T-helper 17 cell (primary cell): Measurements from ENCODE around the gene MDFI. TPM values are rescaled to one million over a fixed set of nuclear protein-coding genes. Genes with fewer than 3 reads are reported as not detected.
"Not testable (repeated sequence)": the region's sequence is repeated elsewhere in the genome, so short reads cannot be mapped to it uniquely, and the experiment has no call there.

Experiments used
- ATAC-seq: fragments of 150-1000 bp; cut with Tn5 transposase; 2 replicates; pipeline ENCODE4 v1.10.0; 2021; ENCODE audit warnings: mild to moderate bottlenecking, moderate library complexity
- DNase-seq, 3 donors: peaks; one replicate each; pipeline versions ENCODE4 v3.0.0 to v3.0.0-alpha.2; 2020 to 2021
- H3K9me3 ChIP-seq: one replicate; pipeline ENCODE4 v1.7.0; 2013; ENCODE audit warnings: low read length, mild to moderate bottlenecking; ENCODE audit not compliant: control insufficient read depth, poor library complexity, severe bottlenecking
- H3K27ac Mint-ChIP-seq: one replicate; pipeline ENCODE4 v1.8.0; 2022; ENCODE audit warnings: mild to moderate bottlenecking, moderate library complexity, mixed read lengths
- H3K27me3 Mint-ChIP-seq: one replicate; pipeline ENCODE4 v1.8.0; 2022; ENCODE audit warnings: mixed read lengths
- H3K36me3 Mint-ChIP-seq: one replicate; pipeline ENCODE4 v1.8.0; 2022; ENCODE audit warnings: low read depth, mixed read lengths
- H3K4me1 Mint-ChIP-seq: one replicate; pipeline ENCODE4 v1.8.0; 2022; ENCODE audit warnings: mild to moderate bottlenecking, mixed read lengths
- H3K4me3 Mint-ChIP-seq: one replicate; pipeline ENCODE4 v1.8.0; 2022; ENCODE audit warnings: mild to moderate bottlenecking, moderate library complexity, mixed read lengths
- total RNA-seq, 4 donors: library from RNA in 2 of 4; stranded (reverse) in 2 of 4; gene quantifications; one replicate each; pipeline ENCODE4 v1.2.3 and lab custom pipeline; 2022 to 2026

The MDFI gene
- total RNA-seq, 2 donors from 2014 or later: not detected

DNA sequence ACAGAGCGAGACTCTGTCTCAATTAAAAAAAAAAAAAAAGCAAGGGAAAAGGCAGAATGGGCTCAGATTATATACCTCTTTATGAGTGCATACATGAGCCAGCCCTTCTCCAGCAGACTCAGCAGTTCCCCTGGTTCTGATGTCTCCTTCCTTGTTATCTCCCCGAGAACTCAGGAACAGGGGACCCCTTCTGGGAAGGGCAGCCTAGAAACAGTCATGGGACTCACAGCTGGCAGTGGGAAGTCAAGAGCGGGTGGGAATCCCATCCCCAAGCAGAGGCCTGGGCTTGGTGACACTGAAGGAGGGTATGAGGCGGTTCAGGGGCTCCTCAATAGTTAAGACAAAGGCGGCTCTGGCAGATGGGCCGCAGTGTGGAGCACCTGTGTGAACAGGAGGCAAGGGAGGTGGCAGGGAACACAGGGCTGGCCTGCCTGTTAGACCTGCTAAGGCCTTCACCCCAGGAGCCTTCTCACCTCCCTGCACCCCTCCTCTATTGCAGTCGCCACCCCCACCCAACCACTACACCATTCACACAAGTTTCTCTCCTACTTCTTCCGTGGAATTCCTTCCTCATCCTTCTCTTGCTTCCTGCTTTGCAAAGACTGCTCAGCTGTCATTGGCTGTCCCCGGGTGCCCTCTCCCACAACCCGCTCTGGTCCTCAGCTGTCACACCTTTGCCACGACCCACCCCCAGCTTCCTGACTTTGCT lies 29.7 kb upstream of the MDFI start:
- no peak overlapping the region for H3K27ac Mint-ChIP-seq
- DNase-seq (no peak), ATAC-seq (no peak)
- H3K4me1 Mint-ChIP-seq: peaks cover 9% of the 10 kb centered on the region
- H3K4me3 Mint-ChIP-seq: no peak overlapping the region
- H3K9me3 ChIP-seq: no peaks in the 10 kb centered on the region
- peaks cover 5% of the 10 kb centered on the region for H3K36me3 Mint-ChIP-seq
- H3K27me3 Mint-ChIP-seq: peaks cover 24% of the 10 kb centered on the region

- peaks cover 5% of the 10 kb centered on the region for H3K36me3 Mint-ChIP-seq
- peaks cover 30% of the 10 kb centered on the region for H3K27me3 Mint-ChIP-seq
- no peaks in the 10 kb centered on the region for H3K9me3 ChIP-seq
- H3K4me3 Mint-ChIP-seq: no peak overlapping the region
- H3K27ac Mint-ChIP-seq: no peak overlapping the region
- H3K4me1 Mint-ChIP-seq: peaks cover 3% of the 10 kb centered on the region
- DNase-seq (no peak), ATAC-seq (no peak)
Observed at GRCh38 chr6:41614715-41615114, 23.6 kb upstream of the MDFI start.

DNA sequence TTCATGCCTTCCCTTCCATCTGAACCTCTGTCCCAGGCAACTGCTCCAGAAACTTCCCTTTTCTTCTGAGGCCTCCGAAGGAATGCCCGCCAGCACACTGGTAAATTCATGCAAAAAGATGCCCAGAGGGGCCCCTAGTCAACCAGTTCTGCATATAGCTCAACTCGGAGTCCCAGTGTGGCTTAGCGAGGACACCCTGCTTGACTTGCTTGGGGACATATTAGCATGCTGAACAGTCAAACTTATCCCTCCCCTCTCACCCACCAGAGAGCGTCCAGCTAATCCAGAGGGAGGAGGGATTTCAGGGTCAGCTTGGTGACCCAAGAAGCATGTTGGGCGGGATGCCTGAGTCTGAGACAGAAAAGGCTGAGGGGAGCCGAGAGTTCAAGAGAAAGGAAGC lies 23.0 kb upstream of the MDFI start:
- Mint-ChIP-seq H3K4me3 (no peak overlapping the region), H3K36me3 (peaks cover 5% of the 10 kb centered on the region), H3K27ac (no peak overlapping the region), H3K4me1 (peaks cover 3% of the 10 kb centered on the region), H3K27me3 (peaks cover 30% of the 10 kb centered on the region)
- no peak for DNase-seq
- no peak for ATAC-seq
- H3K9me3 ChIP-seq: no peaks in the 10 kb centered on the region

DNA sequence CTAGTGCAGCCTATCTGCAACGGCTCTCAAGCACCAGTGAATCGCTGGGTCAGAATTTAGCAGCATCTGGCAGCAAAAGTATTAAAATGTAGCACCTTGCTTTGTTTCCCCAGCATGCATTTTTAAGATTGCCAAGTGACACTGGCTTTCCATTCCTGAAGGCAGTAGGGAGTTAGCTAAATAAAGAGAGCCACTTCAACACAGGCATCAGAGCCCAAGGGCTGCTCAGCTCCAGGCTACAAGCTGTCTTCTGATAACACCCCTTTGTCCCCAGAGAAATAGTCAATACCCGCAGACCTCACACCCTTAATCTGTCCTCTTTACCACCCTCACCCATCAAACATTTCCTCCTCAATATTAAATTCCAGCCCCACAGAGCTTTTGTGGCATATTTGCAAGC lies 19.7 kb upstream of the MDFI start:
- Mint-ChIP-seq H3K36me3 (no peaks in the 10 kb centered on the region), H3K4me1 (peaks cover 3% of the 10 kb centered on the region), H3K4me3 (no peak overlapping the region), H3K27ac (no peak overlapping the region), H3K27me3 (peaks cover 44% of the 10 kb centered on the region)
- DNase-seq: no peak
- H3K9me3 ChIP-seq: no peaks in the 10 kb centered on the region
- ATAC-seq: no peak

GRCh38 chr6:41619193-41619592 lies 19.1 kb upstream of the MDFI start:
- H3K36me3 Mint-ChIP-seq, H3K4me3 Mint-ChIP-seq, H3K4me1 Mint-ChIP-seq, H3K9me3 ChIP-seq, ATAC-seq, H3K27ac Mint-ChIP-seq, DNase-seq: not testable (repeated sequence)
- peaks cover 42% of the 10 kb centered on the region for H3K27me3 Mint-ChIP-seq

DNA sequence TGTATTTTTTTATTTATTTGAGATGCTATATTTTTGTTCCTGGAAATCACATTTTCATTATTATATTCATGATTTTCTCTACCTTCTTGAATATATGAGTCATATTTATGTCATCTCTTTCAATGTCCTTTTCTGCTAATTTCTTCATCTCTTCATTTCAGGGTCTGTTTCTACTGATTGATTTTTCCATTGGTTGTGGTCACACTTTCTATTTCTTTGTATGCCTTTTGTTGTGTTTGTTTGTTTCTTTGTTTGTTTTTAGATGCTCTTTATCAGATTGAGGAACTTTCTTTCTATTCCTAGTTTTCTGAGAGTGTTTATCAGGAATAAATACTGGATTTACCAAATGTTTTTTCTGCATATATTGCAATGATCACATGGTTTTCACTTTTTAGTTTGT lies 16.9 kb upstream of the MDFI start:
- ATAC-seq (no peak), DNase-seq (no peak)
- Mint-ChIP-seq H3K27me3 (peaks cover 28% of the 10 kb centered on the region), H3K36me3 (no peaks in the 10 kb centered on the region), H3K4me3 (no peak overlapping the region), H3K4me1 (peaks cover 8% of the 10 kb centered on the region), H3K27ac (no peak overlapping the region)
- H3K9me3 ChIP-seq: no peaks in the 10 kb centered on the region

DNA sequence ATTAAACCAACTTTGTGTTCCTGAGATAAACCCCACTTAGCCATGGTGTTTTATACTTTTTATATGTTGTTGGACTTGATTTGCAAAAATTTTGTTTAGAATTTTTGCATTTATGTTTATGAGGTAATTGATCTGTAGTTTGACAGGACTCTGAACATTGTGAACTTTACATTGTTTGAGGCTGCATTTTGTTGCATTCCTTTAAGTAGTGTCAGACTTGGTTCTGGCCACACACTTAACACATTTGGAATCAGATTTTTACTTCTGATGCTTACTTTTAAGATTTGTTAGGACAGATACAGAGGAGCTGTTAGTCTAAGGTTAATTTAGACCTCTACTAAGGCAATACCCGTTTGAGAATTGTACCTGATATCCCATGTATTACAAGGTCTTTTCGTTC lies 16.5 kb upstream of the MDFI start:
- Mint-ChIP-seq H3K27ac (no peak overlapping the region), H3K4me1 (peaks cover 8% of the 10 kb centered on the region), H3K36me3 (no peaks in the 10 kb centered on the region), H3K4me3 (no peak overlapping the region), H3K27me3 (peaks cover 28% of the 10 kb centered on the region)
- no peak for ATAC-seq
- DNase-seq: no peak
- no peaks in the 10 kb centered on the region for H3K9me3 ChIP-seq

- peaks cover 8% of the 10 kb centered on the region for H3K4me1 Mint-ChIP-seq
- H3K27ac Mint-ChIP-seq: no peak overlapping the region
- no peaks in the 10 kb centered on the region for H3K36me3 Mint-ChIP-seq
- no peaks in the 10 kb centered on the region for H3K9me3 ChIP-seq
- H3K4me3 Mint-ChIP-seq: no peak overlapping the region
- DNase-seq: no peak
- H3K27me3 Mint-ChIP-seq: peaks cover 30% of the 10 kb centered on the region
- ATAC-seq: no peak
Observed at GRCh38 chr6:41622206-41622988, 15.9 kb upstream of the MDFI start.

DNA sequence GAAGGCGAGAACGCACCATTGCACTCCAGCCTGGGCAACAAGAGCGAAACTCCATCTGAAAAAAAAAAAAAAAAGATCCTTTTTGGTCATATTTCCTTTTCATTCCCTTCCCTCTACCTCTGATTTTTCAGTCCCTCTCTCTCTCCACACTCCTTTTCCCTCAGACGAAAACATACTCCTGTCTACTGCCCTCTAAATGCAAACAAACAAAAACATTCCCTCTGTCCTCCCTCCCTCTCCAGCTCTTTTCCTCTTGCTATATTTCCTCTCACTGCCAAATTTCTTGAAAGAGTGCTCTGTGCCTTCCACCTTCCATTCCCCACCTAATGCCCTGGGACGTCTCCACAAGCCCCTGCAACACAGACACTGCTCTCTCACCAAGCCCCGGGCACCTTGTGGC lies 14.9 kb upstream of the MDFI start:
- Mint-ChIP-seq H3K4me1 (peaks cover 8% of the 10 kb centered on the region), H3K4me3 (no peak overlapping the region), H3K27ac (no peak overlapping the region), H3K27me3 (peaks cover 38% of the 10 kb centered on the region), H3K36me3 (no peaks in the 10 kb centered on the region)
- no peaks in the 10 kb centered on the region for H3K9me3 ChIP-seq
- no peak for DNase-seq
- ATAC-seq: no peak

DNA sequence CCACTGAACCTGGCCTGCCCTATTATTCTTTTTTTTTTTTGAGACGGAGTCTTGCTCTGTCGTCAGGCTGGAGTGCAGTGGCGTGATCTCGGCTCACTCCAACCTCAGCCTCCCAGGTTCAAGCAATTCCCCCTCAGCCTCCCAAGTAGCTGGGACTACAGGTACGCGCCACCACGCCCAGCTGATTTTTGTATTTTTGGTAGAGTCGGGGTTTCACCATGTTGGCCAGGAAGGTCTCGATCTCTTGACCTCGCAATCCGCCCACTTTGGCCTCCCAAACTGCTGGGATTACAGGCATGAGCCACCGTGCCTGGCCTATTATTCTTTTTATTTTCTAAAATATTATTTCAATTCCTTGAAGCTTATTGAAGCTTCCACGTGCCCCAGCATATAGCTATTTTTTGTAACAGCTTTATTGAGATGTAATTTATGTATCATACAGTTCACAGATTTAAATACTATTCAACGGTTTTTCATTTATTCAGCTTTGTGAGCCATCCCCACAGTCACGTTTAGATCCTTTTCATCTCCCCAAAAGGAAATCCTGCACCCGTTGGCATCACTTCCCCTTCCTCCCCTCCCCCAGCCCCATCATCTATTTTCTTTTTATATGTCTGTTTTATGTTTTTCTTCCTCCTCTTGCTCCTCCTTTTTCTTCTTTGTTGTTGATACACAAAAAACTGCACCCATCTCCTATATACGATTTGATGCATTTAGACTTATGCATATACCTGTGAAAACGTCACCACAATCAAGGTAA lies 13.5 kb upstream of the MDFI start:
- no peak overlapping the region for H3K4me3 Mint-ChIP-seq
- H3K9me3 ChIP-seq: no peaks in the 10 kb centered on the region
- H3K27ac Mint-ChIP-seq: no peak overlapping the region
- H3K27me3 Mint-ChIP-seq: peaks cover 34% of the 10 kb centered on the region
- no peak for ATAC-seq
- DNase-seq: no peak
- peaks cover 5% of the 10 kb centered on the region for H3K4me1 Mint-ChIP-seq
- no peaks in the 10 kb centered on the region for H3K36me3 Mint-ChIP-seq

DNA sequence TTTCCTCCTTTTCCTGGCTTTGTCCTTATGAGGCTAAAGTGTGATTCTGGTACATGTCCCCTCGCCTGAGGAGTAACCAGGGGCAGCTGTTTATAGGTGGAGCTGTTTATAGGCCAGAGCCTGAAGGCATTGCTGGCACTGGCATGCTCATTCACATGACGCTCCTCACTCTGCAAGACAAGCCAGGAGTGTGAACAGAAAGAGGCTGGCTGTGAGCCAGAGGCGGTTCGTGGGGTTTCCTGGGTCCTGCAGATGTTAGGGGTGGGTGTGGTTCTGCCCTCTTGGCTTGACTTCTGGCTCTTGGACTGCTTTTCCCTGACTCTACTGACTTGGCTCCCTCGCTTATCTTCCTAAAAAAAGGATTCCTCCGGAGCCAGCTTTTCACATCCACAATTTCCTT lies 12.8 kb upstream of the MDFI start:
- H3K4me3 Mint-ChIP-seq: no peak overlapping the region
- H3K4me1 Mint-ChIP-seq: peaks cover 5% of the 10 kb centered on the region
- ATAC-seq (no peak), DNase-seq (no peak)
- H3K9me3 ChIP-seq: no peaks in the 10 kb centered on the region
- no peaks in the 10 kb centered on the region for H3K36me3 Mint-ChIP-seq
- peaks cover 39% of the 10 kb centered on the region for H3K27me3 Mint-ChIP-seq
- no peak overlapping the region for H3K27ac Mint-ChIP-seq

GRCh38 chr6:41626022-41626421 lies 12.2 kb upstream of the MDFI start:
- ATAC-seq (no peak), DNase-seq (no peak)
- H3K27me3 Mint-ChIP-seq: peaks cover 45% of the 10 kb centered on the region
- H3K27ac Mint-ChIP-seq: no peak overlapping the region
- H3K4me1 Mint-ChIP-seq: peaks cover 5% of the 10 kb centered on the region
- H3K4me3 Mint-ChIP-seq: no peak overlapping the region
- H3K9me3 ChIP-seq: no peaks in the 10 kb centered on the region
- no peaks in the 10 kb centered on the region for H3K36me3 Mint-ChIP-seq

DNA sequence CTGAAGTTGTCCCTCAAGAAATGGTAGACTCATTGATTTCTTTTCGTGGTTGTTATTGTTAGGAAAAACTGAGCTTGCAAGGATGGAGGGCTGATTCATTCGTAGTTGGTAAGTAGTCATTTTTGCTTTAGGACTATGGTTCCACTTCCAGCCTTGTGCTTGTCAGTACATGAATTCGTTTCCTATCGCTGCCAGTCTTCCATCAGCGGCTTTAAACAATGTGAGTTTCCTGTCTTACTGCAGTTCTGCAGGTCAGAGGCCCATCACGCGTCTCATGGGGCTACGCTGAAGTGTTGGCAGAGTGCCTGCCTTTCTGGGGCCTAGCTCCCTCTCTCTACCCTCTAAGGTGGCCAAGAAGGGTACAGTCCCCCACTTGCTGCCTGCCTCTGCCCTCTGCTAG lies 11.4 kb upstream of the MDFI start:
- Mint-ChIP-seq H3K27me3 (peaks cover 54% of the 10 kb centered on the region), H3K4me1 (peaks cover 5% of the 10 kb centered on the region), H3K27ac (no peak overlapping the region), H3K4me3 (no peak overlapping the region), H3K36me3 (no peaks in the 10 kb centered on the region)
- DNase-seq: no peak
- H3K9me3 ChIP-seq: no peaks in the 10 kb centered on the region
- no peak for ATAC-seq
